OCI-LY7 (cell line): Measurements from ENCODE around the gene CKMT1B.

Experiments used
- EZH2phosphoT487 ChIP-seq: fragments of 200-600 bp; sonication (generic); IDR thresholded peaks from 2 replicates; pipeline ENCODE4 v1.6.1; 2018; ENCODE audit warnings: low read depth, borderline replicate concordance, mild to moderate bottlenecking, mixed run types, antibody characterized with exemption, low read length, moderate library complexity, mixed read lengths
- TF ChIP-seq, protein P1 (sequence below): fragments of 200-600 bp; sonication (generic); conservative IDR thresholded peaks from 2 replicates; pipeline ENCODE4 v1.5.1; 2014; ENCODE audit warnings: mild to moderate bottlenecking, antibody characterized with exemption, low read length, moderate library complexity, mixed read lengths

DNA sequence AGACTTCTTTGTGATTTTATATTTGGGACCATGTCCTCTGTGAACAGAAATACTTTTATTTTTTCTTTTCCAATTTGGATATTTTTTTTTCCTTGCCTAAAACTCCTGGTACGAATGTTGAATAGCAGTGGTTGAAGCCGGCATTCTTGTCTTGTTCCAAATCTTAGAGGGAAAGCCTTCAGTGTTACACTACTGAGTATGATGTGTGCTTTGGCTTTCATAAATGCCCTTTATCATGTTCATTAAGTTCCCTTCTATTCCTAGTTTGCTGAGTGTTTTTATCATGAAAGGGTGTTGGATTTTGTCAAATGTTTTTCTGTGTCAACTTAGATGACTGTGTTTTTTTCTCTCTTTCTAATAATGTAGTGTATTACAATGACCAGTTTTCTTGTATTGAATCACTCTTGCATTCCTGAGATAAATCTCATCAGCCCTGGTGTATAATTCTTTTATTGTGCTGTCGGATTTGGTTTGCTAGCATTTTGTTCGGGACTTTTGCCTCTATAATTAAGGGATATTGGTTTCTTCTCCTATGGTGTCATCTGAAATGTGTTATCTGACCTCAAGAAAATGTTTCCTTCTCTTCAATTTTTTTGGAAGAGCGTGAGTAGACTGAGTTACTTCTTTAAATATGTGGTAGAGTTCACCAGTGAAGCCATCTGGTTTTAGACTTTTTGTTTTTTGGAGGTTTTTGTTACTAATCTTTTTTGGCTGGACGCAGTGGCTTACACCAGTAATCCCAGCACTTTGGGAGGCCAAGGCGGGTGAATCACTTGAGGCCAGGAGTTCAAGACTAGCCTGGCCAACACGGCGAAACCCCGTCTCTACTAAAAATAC lies 43.1 kb upstream of the CKMT1B start:
- TF ChIP-seq, protein P1, sequence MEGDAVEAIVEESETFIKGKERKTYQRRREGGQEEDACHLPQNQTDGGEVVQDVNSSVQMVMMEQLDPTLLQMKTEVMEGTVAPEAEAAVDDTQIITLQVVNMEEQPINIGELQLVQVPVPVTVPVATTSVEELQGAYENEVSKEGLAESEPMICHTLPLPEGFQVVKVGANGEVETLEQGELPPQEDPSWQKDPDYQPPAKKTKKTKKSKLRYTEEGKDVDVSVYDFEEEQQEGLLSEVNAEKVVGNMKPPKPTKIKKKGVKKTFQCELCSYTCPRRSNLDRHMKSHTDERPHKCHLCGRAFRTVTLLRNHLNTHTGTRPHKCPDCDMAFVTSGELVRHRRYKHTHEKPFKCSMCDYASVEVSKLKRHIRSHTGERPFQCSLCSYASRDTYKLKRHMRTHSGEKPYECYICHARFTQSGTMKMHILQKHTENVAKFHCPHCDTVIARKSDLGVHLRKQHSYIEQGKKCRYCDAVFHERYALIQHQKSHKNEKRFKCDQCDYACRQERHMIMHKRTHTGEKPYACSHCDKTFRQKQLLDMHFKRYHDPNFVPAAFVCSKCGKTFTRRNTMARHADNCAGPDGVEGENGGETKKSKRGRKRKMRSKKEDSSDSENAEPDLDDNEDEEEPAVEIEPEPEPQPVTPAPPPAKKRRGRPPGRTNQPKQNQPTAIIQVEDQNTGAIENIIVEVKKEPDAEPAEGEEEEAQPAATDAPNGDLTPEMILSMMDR: no peak
- no peak for TF ChIP-seq EZH2phosphoT487
